GM18951 (cell line): ENCODE results near the gene RPS4Y2.

Experiments used
- POLR2A ChIP-seq: IDR thresholded peaks from 4 replicates; pipeline ENCODE4 v1.6.1; 2011; ENCODE audit warnings: mild to moderate bottlenecking; ENCODE audit not compliant: insufficient read length, insufficient read depth; ENCODE audit errors: extremely low read depth
- in situ Hi-C: fragments of 300-500 bp; cut with MboI; formaldehyde crosslinking; loops from one replicate; pipeline ENCODE4 v1.12.0; 2022; ENCODE audit warnings: low sequenced_read_pairs, mixed read lengths, inconsistent platforms; ENCODE audit not compliant: unreplicated experiment

The RPS4Y2 gene

GRCh38 chrY:20781408-20781807 is 25.5 kb downstream of the RPS4Y2 start:
- no peak for TF ChIP-seq POLR2A
- in situ Hi-C loops = no loop called here

- in situ Hi-C loops = no loop called here
- no peak for TF ChIP-seq POLR2A
These were observed 29.1 kb downstream of the RPS4Y2 start for GRCh38 chrY:20784965-20785364.

GRCh38 chrY:20787076-20787475 is 31.2 kb downstream of the RPS4Y2 start:
- in situ Hi-C loops = no loop called here
- TF ChIP-seq POLR2A = no peak

- in situ Hi-C loops = no loop called here
- TF ChIP-seq POLR2A = no peak
These were observed 42.6 kb downstream of the RPS4Y2 start for GRCh38 chrY:20798351-20799049.

GRCh38 chrY:20802659-20803058 is 46.8 kb downstream of the RPS4Y2 start:
- TF ChIP-seq POLR2A = no peak
- in situ Hi-C loops = no loop called here

- in situ Hi-C loops = no loop called here
- TF ChIP-seq POLR2A = no peak
These were observed 50.3 kb downstream of the RPS4Y2 start for GRCh38 chrY:20806243-20806642.

GRCh38 chrY:20813459-20813858 is 57.6 kb downstream of the RPS4Y2 start:
- in situ Hi-C loops = no loop called here
- TF ChIP-seq POLR2A = no peak

GRCh38 chrY:20814794-20815193 is 58.9 kb downstream of the RPS4Y2 start:
- in situ Hi-C loops = no loop called here
- TF ChIP-seq POLR2A = no peak

GRCh38 chrY:20817067-20817466 is 61.2 kb downstream of the RPS4Y2 start:
- in situ Hi-C loops = no loop called here
- no peak for TF ChIP-seq POLR2A
